Left lung (tissue), 10 donors: ENCODE results near the gene ENOX1. TPM values are rescaled to one million over a fixed set of nuclear protein-coding genes. Genes with fewer than 3 reads are reported as not detected.

Experiments
- ATAC-seq: fragments of 200-7000 bp; cut with Tn5 transposase; one replicate; pipeline ENCODE4 v1.9.1; 2020; ENCODE audit warnings: moderate library complexity
- DNase-seq, 4 donors: peaks; one replicate each; pipeline ENCODE4 v3.0.0-alpha.2; 2013 to 2020
- H3K27ac ChIP-seq, 2 donors: fragments of 200-600 bp; sonication (generic) in 1 of 2; one replicate each; pipeline versions ENCODE4 v1.5.0 to v1.8.0; 2020 to 2021
- H3K27me3 ChIP-seq, 2 donors: fragments of 200-600 bp; sonication (generic) in 1 of 2; one replicate each; pipeline versions ENCODE4 v1.5.0 to v1.8.0; 2020 to 2021
- H3K36me3 ChIP-seq, 2 donors: fragments of 200-600 bp; sonication (generic) in 1 of 2; one replicate each; pipeline versions ENCODE4 v1.5.0 to v1.8.0; 2020 to 2021
- H3K4me1 ChIP-seq, 2 donors: fragments of 200-600 bp; one replicate each; pipeline ENCODE4 v1.8.0; 2021
- H3K4me3 ChIP-seq, 2 donors: fragments of 200-600 bp; sonication (generic) in 1 of 2; one replicate each; pipeline versions ENCODE4 v1.5.0 to v1.8.0; 2020 to 2021; ENCODE audit warnings: mild to moderate bottlenecking in 1 of 2
- H3K9me3 ChIP-seq, 2 donors: fragments of 200-600 bp; sonication (generic) in 1 of 2; one replicate each; pipeline versions ENCODE4 v1.5.0 to v1.8.0; 2020 to 2021
- intact Hi-C, 2 donors: fragments of 100-400 bp; cut with DNase I; formaldehyde crosslinking; loops; one replicate each; pipeline versions ENCODE4 v1.11.2 to v1.14.2; 2022
- polyA plus RNA-seq, 6 donors: library from polyadenylated mRNA; unstranded; fragments of 120-200 nt; gene quantifications; one replicate each; pipeline ENCODE4 v1.2.1, GENCODE V29; 2013; ENCODE audit not compliant: insufficient read length in 6 of 6
- total RNA-seq, 2 donors: library from RNA; stranded (reverse); fragmentation: NEBNext Ultra II Directional; extraction: Animal tissue kit (Norgen Biotek cat#: 25700); gene quantifications; one replicate each; pipeline ENCODE4 v1.2.1, GENCODE V29; 2021
- TF ChIP-seq, protein P1 (sequence below), 2 donors: fragments of 200-600 bp; sonication (generic) in 1 of 2; IDR thresholded peaks; one replicate each; pipeline versions ENCODE4 v1.5.0 to v1.8.0; 2021; ENCODE audit warnings: antibody characterized with exemption in 2 of 2
- donor health status: DM: no; HTN: yes; CAD: no.
- donor health status: DM: no; HTN: no; CAD: no.

ENOX1 gene
- total and polyA plus RNA-seq, 8 donors: 1.5 to 9.0 (median 6.8) TPM

DNA sequence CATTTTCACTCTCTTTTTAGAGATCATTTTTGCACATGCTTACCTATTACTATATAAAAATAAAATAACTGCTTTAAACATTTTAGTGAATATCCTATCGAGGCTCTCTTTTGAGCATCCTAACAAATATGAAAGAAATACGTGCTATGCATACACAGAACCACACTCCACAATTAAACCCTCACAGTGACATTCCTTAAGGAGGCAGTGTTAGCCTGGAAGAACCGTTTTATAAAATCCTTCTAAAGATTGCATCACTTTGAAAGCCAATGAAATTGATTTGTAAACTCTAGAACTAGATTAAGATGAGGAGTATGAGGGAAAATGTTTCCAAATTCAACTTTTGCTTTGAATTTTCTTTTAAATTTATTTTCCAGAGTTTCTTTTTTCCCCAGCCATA lies 11.1 kb upstream of the ENOX1 start:
- no peaks in the 10 kb centered on the region for H3K4me1 ChIP-seq
- DNase-seq: no peak
- no peak overlapping the region for H3K4me3 ChIP-seq
- no peak for ATAC-seq
- H3K36me3 ChIP-seq: no peaks in the 10 kb centered on the region
- no peaks in the 10 kb centered on the region for H3K27me3 ChIP-seq
- no peak overlapping the region for H3K27ac ChIP-seq
- TF ChIP-seq, protein P1, sequence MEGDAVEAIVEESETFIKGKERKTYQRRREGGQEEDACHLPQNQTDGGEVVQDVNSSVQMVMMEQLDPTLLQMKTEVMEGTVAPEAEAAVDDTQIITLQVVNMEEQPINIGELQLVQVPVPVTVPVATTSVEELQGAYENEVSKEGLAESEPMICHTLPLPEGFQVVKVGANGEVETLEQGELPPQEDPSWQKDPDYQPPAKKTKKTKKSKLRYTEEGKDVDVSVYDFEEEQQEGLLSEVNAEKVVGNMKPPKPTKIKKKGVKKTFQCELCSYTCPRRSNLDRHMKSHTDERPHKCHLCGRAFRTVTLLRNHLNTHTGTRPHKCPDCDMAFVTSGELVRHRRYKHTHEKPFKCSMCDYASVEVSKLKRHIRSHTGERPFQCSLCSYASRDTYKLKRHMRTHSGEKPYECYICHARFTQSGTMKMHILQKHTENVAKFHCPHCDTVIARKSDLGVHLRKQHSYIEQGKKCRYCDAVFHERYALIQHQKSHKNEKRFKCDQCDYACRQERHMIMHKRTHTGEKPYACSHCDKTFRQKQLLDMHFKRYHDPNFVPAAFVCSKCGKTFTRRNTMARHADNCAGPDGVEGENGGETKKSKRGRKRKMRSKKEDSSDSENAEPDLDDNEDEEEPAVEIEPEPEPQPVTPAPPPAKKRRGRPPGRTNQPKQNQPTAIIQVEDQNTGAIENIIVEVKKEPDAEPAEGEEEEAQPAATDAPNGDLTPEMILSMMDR (IDR thresholded peaks at IDR 0.05): no peak
- intact Hi-C loops: no loop called here
- H3K9me3 ChIP-seq: no peaks in the 10 kb centered on the region

DNA sequence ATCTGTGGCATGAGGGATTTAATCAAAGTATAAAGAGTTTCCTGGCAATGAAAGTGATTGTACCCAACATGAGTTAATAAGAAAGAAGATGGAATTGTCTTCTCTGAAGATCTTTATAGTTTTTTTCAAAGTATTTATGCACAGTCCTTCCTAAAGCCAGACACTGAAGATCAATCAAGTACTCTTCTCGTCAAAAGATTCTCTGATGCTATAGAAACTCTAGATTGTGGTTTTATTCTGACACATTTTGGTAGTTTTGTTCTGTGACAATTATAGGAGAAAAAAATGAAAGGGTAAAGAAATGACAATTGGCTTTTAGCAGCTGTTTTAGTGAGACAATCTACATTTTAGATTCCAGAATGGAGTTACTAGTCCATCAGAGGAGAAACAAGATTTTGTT lies 10.4 kb upstream of the ENOX1 start:
- H3K4me1 ChIP-seq: no peaks in the 10 kb centered on the region
- no peak for ATAC-seq
- intact Hi-C loops: no loop called here
- DNase-seq: no peak
- H3K27ac ChIP-seq: no peak overlapping the region
- H3K4me3 ChIP-seq: no peak overlapping the region
- no peaks in the 10 kb centered on the region for H3K27me3 ChIP-seq
- no peaks in the 10 kb centered on the region for H3K36me3 ChIP-seq
- TF ChIP-seq, protein P1 (IDR thresholded peaks at IDR 0.05): no peak
- no peaks in the 10 kb centered on the region for H3K9me3 ChIP-seq

DNA sequence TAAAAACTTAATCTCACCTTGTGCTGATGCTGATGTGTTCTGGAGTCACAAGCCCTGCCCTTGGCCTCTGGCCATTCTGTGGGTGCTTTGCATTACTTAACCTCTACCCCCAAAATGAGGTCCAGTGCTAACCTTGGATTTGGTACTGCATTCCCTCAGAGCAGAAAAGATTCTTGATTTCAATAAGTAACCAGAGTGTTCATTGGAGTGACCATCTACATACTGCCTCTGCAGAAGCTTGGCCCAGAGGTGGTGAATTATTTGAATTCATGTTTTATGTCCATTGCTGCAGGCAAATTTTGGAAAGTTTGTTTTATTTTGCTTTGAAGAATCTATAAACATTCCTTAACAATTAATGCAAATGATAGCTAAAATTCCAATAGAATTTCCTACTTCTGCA lies 7.6 kb upstream of the ENOX1 start:
- ATAC-seq (no peak), DNase-seq (no peak)
- intact Hi-C loops: no loop called here
- TF ChIP-seq, protein P1 (IDR thresholded peaks at IDR 0.05): no peak
- Histone ChIP-seq H3K36me3 (no peaks in the 10 kb centered on the region), H3K27me3 (peaks cover 0 to 6% of the 10 kb centered on the region in 2 donors), H3K27ac (no peak overlapping the region), H3K9me3 (no peaks in the 10 kb centered on the region), H3K4me1 (no peaks in the 10 kb centered on the region), H3K4me3 (no peak overlapping the region)

DNA sequence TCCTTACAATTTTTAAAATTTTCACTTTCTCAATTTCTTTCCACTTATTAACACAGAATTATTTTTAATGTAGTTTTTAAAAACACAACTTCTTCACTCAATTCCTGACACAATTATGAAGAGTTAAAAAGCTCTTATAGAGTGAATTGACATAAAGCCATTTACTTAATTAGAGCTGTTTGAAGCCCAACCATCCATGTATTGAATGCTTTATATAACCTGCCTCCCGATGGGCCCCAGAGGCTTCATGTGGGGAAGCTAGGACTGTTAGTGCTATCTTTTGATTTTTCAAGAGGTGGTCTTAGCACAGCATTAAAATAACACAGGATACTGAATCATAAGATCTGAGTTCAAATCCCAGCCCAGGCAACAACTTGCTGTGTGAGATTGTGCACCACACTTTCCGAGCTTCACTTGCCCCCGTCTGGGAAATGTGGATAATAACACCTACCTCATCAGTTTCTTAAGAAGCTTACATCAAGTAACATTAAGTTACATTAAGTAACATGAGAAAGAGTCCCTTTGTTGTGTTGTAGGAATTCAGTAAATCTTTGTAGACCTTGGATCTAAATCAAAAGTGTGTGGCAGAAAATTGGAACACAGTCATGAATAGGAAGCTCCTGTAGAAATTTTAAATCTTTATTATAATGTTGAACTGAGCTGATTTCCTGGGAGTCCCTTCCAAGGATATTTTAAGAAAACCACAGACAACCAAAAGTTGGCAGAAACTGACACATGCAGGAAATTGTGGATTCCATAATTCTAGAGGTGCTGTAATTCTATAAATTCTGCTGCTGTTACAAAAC lies 5.5 kb upstream of the ENOX1 start:
- TF ChIP-seq, protein P1 (IDR thresholded peaks at IDR 0.05): no peak
- DNase-seq: no peak
- no peak overlapping the region for H3K4me3 ChIP-seq
- H3K27me3 ChIP-seq: peaks cover 4 to 27% of the 10 kb centered on the region in 2 donors
- H3K9me3 ChIP-seq: no peaks in the 10 kb centered on the region
- ATAC-seq: no peak
- H3K36me3 ChIP-seq: no peaks in the 10 kb centered on the region
- intact Hi-C loops: no loop called here
- H3K4me1 ChIP-seq: peaks cover 0 to 3% of the 10 kb centered on the region in 2 donors
- no peak overlapping the region for H3K27ac ChIP-seq

DNA sequence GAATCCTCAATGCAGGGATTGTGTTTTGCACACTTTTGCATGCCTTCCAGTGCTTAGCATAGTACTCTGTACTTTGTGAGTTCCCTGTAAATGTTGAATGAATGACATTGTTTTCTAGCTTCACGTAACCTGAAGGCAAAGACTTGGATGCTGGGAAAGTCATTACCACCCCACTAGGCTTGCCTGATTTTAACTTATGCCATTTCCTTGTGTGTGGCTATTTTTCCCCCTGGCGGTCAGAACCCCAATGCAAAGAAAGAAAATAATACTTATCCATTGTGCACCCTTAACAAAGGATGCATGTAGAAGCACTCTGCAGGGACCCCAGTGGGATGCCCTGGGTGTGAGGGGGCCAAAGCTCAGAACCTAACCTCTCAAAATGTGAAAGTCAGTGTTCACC lies 1.2 kb upstream of the ENOX1 start:
- Histone ChIP-seq H3K4me3 (no peak overlapping the region), H3K4me1 (peaks cover 0 to 24% of the 10 kb centered on the region in 2 donors), H3K36me3 (no peaks in the 10 kb centered on the region), H3K9me3 (no peaks in the 10 kb centered on the region), H3K27me3 (peaks cover 15 to 57% of the 10 kb centered on the region in 2 donors), H3K27ac (no peak overlapping the region)
- ATAC-seq (no peak), DNase-seq (peak in 1 of 4 donors; percentile 52)
- intact Hi-C loops: no loop called here
- TF ChIP-seq, protein P1 (IDR thresholded peaks at IDR 0.05): no peak
